Spleen (tissue), 11 donors: ENCODE data around the gene SLC25A26. TPM values are rescaled to one million over a fixed set of nuclear protein-coding genes. Genes with fewer than 3 reads are reported as not detected.

Experiments used
- DNase-seq: peaks from one replicate; pipeline ENCODE4 v3.0.0-alpha.2; 2020
- H3K27ac ChIP-seq, 8 donors: fragments of 200-600 bp; sonication (generic) in 7 of 8; 1 replicate in 4 of 8; 2 replicates in 4 of 8; pipeline versions ENCODE4 v1.5.0 to v1.8.0; 2016 to 2021; ENCODE audit warnings: inconsistent platforms in 4 of 8, mild to moderate bottlenecking in 4 of 8, moderate library complexity in 1 of 8
- H3K27me3 ChIP-seq, 7 donors: fragments of 200-600 bp; sonication (generic) in 6 of 7; replicated peaks in 1 of 7; 1 replicate in 4 of 7; 2 replicates in 3 of 7; pipeline versions ENCODE4 v1.5.0 to v1.8.0; 2016 to 2021; ENCODE audit warnings: inconsistent platforms in 3 of 7, mild to moderate bottlenecking in 1 of 7
- H3K36me3 ChIP-seq, 6 donors: fragments of 200-600 bp; sonication (generic) in 5 of 6; 1 replicate in 4 of 6; 2 replicates in 2 of 6; pipeline versions ENCODE4 v1.5.0 to v1.8.0; 2016 to 2021; ENCODE audit warnings: inconsistent platforms in 2 of 6
- H3K4me1 ChIP-seq, 6 donors: fragments of 200-600 bp; sonication (generic) in 5 of 6; 1 replicate in 3 of 6; 2 replicates in 3 of 6; pipeline versions ENCODE4 v1.5.0 to v1.8.0; 2016 to 2021; ENCODE audit warnings: inconsistent platforms in 3 of 6
- H3K4me3 ChIP-seq, 8 donors: fragments of 200-600 bp; sonication (generic) in 7 of 8; 1 replicate in 4 of 8; 2 replicates in 4 of 8; pipeline versions ENCODE4 v1.5.0 to v1.8.0; 2016 to 2021; ENCODE audit warnings: inconsistent platforms in 4 of 8, mild to moderate bottlenecking in 4 of 8, moderate library complexity in 2 of 8
- H3K9me3 ChIP-seq, 8 donors: fragments of 200-600 bp; sonication (generic) in 7 of 8; 1 replicate in 4 of 8; 2 replicates in 4 of 8; pipeline versions ENCODE4 v1.5.0 to v1.8.0; 2016 to 2021; ENCODE audit warnings: inconsistent platforms in 4 of 8
- CTCF ChIP-seq, 11 experiments: fragments of 200-600 bp in 7 of 11; fragments of 450-650 bp in 4 of 11; sonication (generic) in 4 of 11; IDR thresholded peaks in 8 of 11; conservative IDR thresholded peaks in 3 of 11; 1 replicate in 7 of 11; 2 replicates in 4 of 11; pipeline versions ENCODE4 v1.4.0 to v1.8.0; 2016 to 2021; ENCODE audit warnings: antibody characterized with exemption in 11 of 11, inconsistent platforms in 4 of 11, mild to moderate bottlenecking in 1 of 11
- POLR2A ChIP-seq, 3 donors: fragments of 450-650 bp; IDR thresholded peaks; one replicate each; pipeline ENCODE4 v1.5.1; 2017; ENCODE audit warnings: antibody characterized with exemption in 3 of 3, mild to moderate bottlenecking in 1 of 3
- POLR2AphosphoS5 ChIP-seq, 3 donors: sonication (generic); formaldehyde crosslinking; IDR thresholded peaks; one replicate each; pipeline ENCODE4 v1.5.1; 2017; ENCODE audit warnings: antibody characterized with exemption in 3 of 3
- WGBS, 5 donors: extraction: QIAGEN DNeasy Blood & Tissue Kit in 3 of 5; methylation state at CpG; one replicate each; pipeline versions ENCODE4 v1.1.5 to v1.1.7; 2013 to 2018; 5-methylcytosine and 5-hydroxymethylcytosine counted together
- intact Hi-C: fragments of 100-400 bp; cut with DNase I; formaldehyde crosslinking; loops from one replicate; pipeline ENCODE4 v1.15.0; 2023; ENCODE audit warnings: low total_unique reads
- polyA plus RNA-seq, 3 donors: library from polyadenylated mRNA; stranded (reverse); fragments of 200-250 nt; gene quantifications; one replicate each; pipeline ENCODE4 v1.2.1, GENCODE V29; 2013
- total RNA-seq, 7 donors: library from RNA; depleted of rRNA in 3 of 7; stranded (reverse); fragments of >200 nt in 3 of 7; fragmentation: NEBNext Ultra II Directional in 4 of 7; extraction: Animal tissue kit (Norgen Biotek cat#: 25700) in 4 of 7; gene quantifications; one replicate each; pipeline versions ENCODE4 v1.1.0 to v1.2.1, GENCODE V29; 2016 to 2021
- donor health status: healthy with polysubstance abuse.
- donor health status: DM: no; HTN: no; CAD: no; lungs with moderate emphysema.
- donor health status: DM: no; HTN: no; CAD: no.
- donor health status: Bipolar disorder and iron deficiency.
- donor health status: healthy.
- donor health status: DM: no; HTN: no; CAD: no.
- donor health status: DM: yes; HTN: yes; CAD: no.

The SLC25A26 gene
- total and polyA plus RNA-seq, 10 donors = 14.9 to 20.9 (median 16.0) TPM

- 86 to 100% (median 94%) methylated on average over 1 of the region's 1 CpG for WGBS, 5 donors
- intact Hi-C loops = no loop called here
- TF ChIP-seq POLR2A (IDR thresholded peaks at IDR 0.05) = no peak
- TF ChIP-seq POLR2AphosphoS5 (IDR thresholded peaks at IDR 0.05) = no peak
- TF ChIP-seq CTCF (IDR thresholded peaks at IDR 0.05 in 8 of 11, conservative IDR thresholded peaks at IDR 0.05 in 3 of 11) = no peak
- DNase-seq = no peak
- H3K4me1 ChIP-seq = peaks cover 0 to 15% (median 2%) of the 10 kb centered on the region in 6 donors
- no peaks in the 10 kb centered on the region for H3K9me3 ChIP-seq
- no peak overlapping the region for H3K27ac ChIP-seq
- H3K36me3 ChIP-seq = peaks cover 0 to 15% (median 3%) of the 10 kb centered on the region in 6 donors
- H3K4me3 ChIP-seq = no peak overlapping the region
- H3K27me3 ChIP-seq = no peaks in the 10 kb centered on the region
Observed at GRCh38 chr3:66269411-66269810, 48.6 kb downstream of the SLC25A26 start.

- TF ChIP-seq POLR2A (IDR thresholded peaks at IDR 0.05) = no peak
- no peak for TF ChIP-seq POLR2AphosphoS5 (IDR thresholded peaks at IDR 0.05)
- no peak for TF ChIP-seq CTCF (IDR thresholded peaks at IDR 0.05 in 8 of 11, conservative IDR thresholded peaks at IDR 0.05 in 3 of 11)
- Histone ChIP-seq H3K27ac (no peak overlapping the region), H3K27me3 (no peaks in the 10 kb centered on the region), H3K4me3 (no peak overlapping the region), H3K36me3 (peaks cover 0 to 6% (median 0%) of the 10 kb centered on the region in 6 donors), H3K9me3 (no peaks in the 10 kb centered on the region), H3K4me1 (peaks cover 0 to 15% (median 2%) of the 10 kb centered on the region in 6 donors)
- intact Hi-C loops = loop anchor here (10.0 kb wide), 1 partner anchor 105 kb away; no protein-coding TSS in a partner anchor
- DNase-seq = no peak
- 84 to 92% (median 89%) methylated on average over 1 of the region's 1 CpG for whole genome bisulfite sequencing, 5 donors
Observed at GRCh38 chr3:66270288-66270687, 49.5 kb downstream of the SLC25A26 start.

- peaks cover 0 to 15% (median 2%) of the 10 kb centered on the region in 6 donors for H3K4me1 ChIP-seq
- intact Hi-C loops = loop anchor here (10.0 kb wide), 1 partner anchor 104 kb away; no protein-coding TSS in a partner anchor
- TF ChIP-seq POLR2A (IDR thresholded peaks at IDR 0.05) (no peak), CTCF (IDR thresholded peaks at IDR 0.05 in 8 of 11, conservative IDR thresholded peaks at IDR 0.05 in 3 of 11) (no peak)
- H3K36me3 ChIP-seq = peaks cover 0 to 4% (median 0%) of the 10 kb centered on the region in 6 donors
- H3K9me3 ChIP-seq = no peaks in the 10 kb centered on the region
- WGBS, 5 donors = 94 to 96% (median 95%) methylated on average over 2 of the region's 2 CpGs
- DNase-seq = no peak
- H3K27me3 ChIP-seq = no peaks in the 10 kb centered on the region
- H3K4me3 ChIP-seq = no peak overlapping the region
- no peak overlapping the region for H3K27ac ChIP-seq
Observed at GRCh38 chr3:66270701-66271100, 49.9 kb downstream of the SLC25A26 start.

- DNase-seq = no peak
- intact Hi-C loops = loop anchor here (10.0 kb wide), 1 partner anchor 104 kb away; no protein-coding TSS in a partner anchor
- 94 to 100% (median 95%) methylated on average over 2 of the region's 2 CpGs for WGBS, 5 donors
Observed at GRCh38 chr3:66271231-66271630, 50.4 kb downstream of the SLC25A26 start.

More at GRCh38 chr3:66271231-66271630, 50.4 kb downstream of the SLC25A26 start:
- no peak overlapping the region for H3K27ac ChIP-seq
- H3K27me3 ChIP-seq = no peaks in the 10 kb centered on the region
- peaks cover 0 to 15% (median 2%) of the 10 kb centered on the region in 6 donors for H3K4me1 ChIP-seq
- peaks cover 0 to 4% (median 0%) of the 10 kb centered on the region in 6 donors for H3K36me3 ChIP-seq
- no peaks in the 10 kb centered on the region for H3K9me3 ChIP-seq
- TF ChIP-seq POLR2AphosphoS5 (IDR thresholded peaks at IDR 0.05) (no peak), POLR2A (IDR thresholded peaks at IDR 0.05) (no peak), CTCF (IDR thresholded peaks at IDR 0.05 in 8 of 11, conservative IDR thresholded peaks at IDR 0.05 in 3 of 11) (no peak)
- H3K4me3 ChIP-seq = no peak overlapping the region
